HEK293 (cell line): ENCODE data around the gene PTS.

Experiments used
- CTCF ChIA-PET: fragments of 350-600 bp; formaldehyde crosslinking; extraction: SDS; loops from one replicate; lab custom pipeline; 2021; ENCODE audit warnings: antibody characterized with exemption; lab: Yijun Ruan, JAX
- POLR2A ChIA-PET: fragments of 300-600 bp; formaldehyde crosslinking; extraction: SDS; loops from one replicate; lab custom pipeline; 2020; ENCODE audit warnings: antibody characterized with exemption, inconsistent platforms; lab: Yijun Ruan, JAX
- H3K27ac ChIP-seq: fragments of 200-500 bp; sonication (Bioruptor generic); 2 replicates; pipeline ENCODE4 v1.5.1; 2014; ENCODE audit warnings: low read depth, low read length, control low read depth, inconsistent platforms; ENCODE audit errors: extremely low read depth
- H3K36me3 ChIP-seq, 2 experiments: fragments of 200-500 bp in 1 of 2; sonication (Bioruptor generic) in 1 of 2; 1 replicate in 1 of 2; 2 replicates in 1 of 2; pipeline ENCODE4 v1.5.1; 2014 to 2017; ENCODE audit warnings: inconsistent platforms in 2 of 2, low read length in 2 of 2; ENCODE audit not compliant: control insufficient read depth in 2 of 2, insufficient read depth in 1 of 2
- H3K4me1 ChIP-seq: fragments of 200-500 bp; sonication (Bioruptor generic); 2 replicates; pipeline ENCODE4 v1.5.1; 2014; ENCODE audit warnings: mild to moderate bottlenecking, low read length, inconsistent platforms; ENCODE audit not compliant: control insufficient read depth, insufficient read depth
- H3K4me3 ChIP-seq: 2 replicates; pipeline ENCODE4 v1.5.1; 2011; ENCODE audit warnings: low read depth, mild to moderate bottlenecking, control low read depth, low read length, moderate library complexity
- H3K9me3 ChIP-seq: fragments of 200-500 bp; sonication (Bioruptor generic); 2 replicates; pipeline ENCODE4 v1.5.1; 2014; ENCODE audit warnings: low read depth, low read length, inconsistent platforms; ENCODE audit not compliant: control insufficient read depth, insufficient read depth
- AEBP2 ChIP-seq: fragments of 450-650 bp; formaldehyde crosslinking; IDR thresholded peaks from 2 replicates; pipeline ENCODE4 v1.5.1; 2016; ENCODE audit warnings: missing biosample characterization, missing genetic modification characterization, borderline replicate concordance
- GLI2 ChIP-seq: fragments of 450-650 bp; formaldehyde crosslinking; IDR thresholded peaks from 2 replicates; pipeline ENCODE4; 2017; ENCODE audit warnings: missing biosample characterization, missing genetic modification characterization, low read depth, borderline replicate concordance
- KLF16 ChIP-seq: fragments of 450-650 bp; formaldehyde crosslinking; IDR thresholded peaks from 2 replicates; pipeline ENCODE4 v1.5.1; 2017; ENCODE audit warnings: missing biosample characterization, missing genetic modification characterization
- KLF8 ChIP-seq: fragments of 450-650 bp; formaldehyde crosslinking; IDR thresholded peaks from 2 replicates; pipeline ENCODE4 v1.5.1; 2016; ENCODE audit warnings: missing biosample characterization, missing genetic modification characterization
- OSR2 ChIP-seq: fragments of 450-650 bp; formaldehyde crosslinking; IDR thresholded peaks from 2 replicates; pipeline ENCODE4 v1.5.1; 2016; ENCODE audit warnings: missing biosample characterization, missing genetic modification characterization
- SALL2 ChIP-seq: fragments of 450-650 bp; formaldehyde crosslinking; IDR thresholded peaks from 2 replicates; pipeline ENCODE4 v1.5.0; 2017; ENCODE audit warnings: missing biosample characterization, mild to moderate bottlenecking, missing genetic modification characterization, borderline replicate concordance
- SETDB1 ChIP-seq: IDR thresholded peaks from one replicate; pipeline ENCODE4 v1.6.1; 2017; ENCODE audit warnings: mild to moderate bottlenecking, low read length, moderate library complexity, mixed read lengths; ENCODE audit not compliant: insufficient read length
- TSHZ1 ChIP-seq: fragments of 450-650 bp; formaldehyde crosslinking; IDR thresholded peaks from 2 replicates; pipeline ENCODE4 v1.5.1; 2016; ENCODE audit warnings: missing biosample characterization, missing genetic modification characterization, borderline replicate concordance
- ZNF114 ChIP-seq: fragments of 450-650 bp; formaldehyde crosslinking; IDR thresholded peaks from 2 replicates; pipeline ENCODE4 v1.5.0; 2017; ENCODE audit warnings: missing biosample characterization, missing genetic modification characterization
- ZNF133 ChIP-seq: fragments of 450-650 bp; formaldehyde crosslinking; IDR thresholded peaks from 2 replicates; pipeline ENCODE4 v1.5.1; 2016; ENCODE audit warnings: missing biosample characterization, missing genetic modification characterization
- ZNF138 ChIP-seq: fragments of 450-650 bp; formaldehyde crosslinking; IDR thresholded peaks from 2 replicates; pipeline ENCODE4 v1.5.1; 2016; ENCODE audit warnings: missing biosample characterization, missing genetic modification characterization, borderline replicate concordance
- ZNF169 ChIP-seq: fragments of 450-650 bp; formaldehyde crosslinking; IDR thresholded peaks from 2 replicates; pipeline ENCODE4 v1.5.1; 2016; ENCODE audit warnings: missing biosample characterization, missing genetic modification characterization
- ZNF221 ChIP-seq: fragments of 450-650 bp; formaldehyde crosslinking; IDR thresholded peaks from 2 replicates; pipeline ENCODE4 v1.5.1; 2017; ENCODE audit warnings: missing biosample characterization, missing genetic modification characterization, borderline replicate concordance
- ZNF404 ChIP-seq: fragments of 450-650 bp; formaldehyde crosslinking; IDR thresholded peaks from 2 replicates; pipeline ENCODE4 v1.5.1; 2017; ENCODE audit warnings: missing biosample characterization, missing genetic modification characterization
- ZNF501 ChIP-seq: fragments of 450-650 bp; formaldehyde crosslinking; IDR thresholded peaks from 2 replicates; pipeline ENCODE4 v1.5.1; 2016; ENCODE audit warnings: missing biosample characterization, missing genetic modification characterization
- ZNF510 ChIP-seq: fragments of 450-650 bp; formaldehyde crosslinking; IDR thresholded peaks from 2 replicates; pipeline ENCODE4 v1.5.1; 2018; ENCODE audit warnings: mild to moderate bottlenecking, missing genetic modification characterization, missing biosample characterization; ENCODE audit not compliant: insufficient replicate concordance
- ZNF558 ChIP-seq: fragments of 450-650 bp; formaldehyde crosslinking; IDR thresholded peaks from 2 replicates; pipeline ENCODE4 v1.5.1; 2016; ENCODE audit warnings: missing biosample characterization, missing genetic modification characterization
- ZNF621 ChIP-seq: fragments of 450-650 bp; formaldehyde crosslinking; IDR thresholded peaks from 2 replicates; pipeline ENCODE4 v1.5.1; 2017; ENCODE audit warnings: missing biosample characterization, missing genetic modification characterization
- ZNF623 ChIP-seq: fragments of 450-650 bp; formaldehyde crosslinking; IDR thresholded peaks from 2 replicates; pipeline ENCODE4 v1.5.1; 2016; ENCODE audit warnings: missing biosample characterization, missing genetic modification characterization
- ZNF626 ChIP-seq: fragments of 450-650 bp; sonication (Bioruptor Pico); formaldehyde crosslinking; IDR thresholded peaks from 2 replicates; pipeline ENCODE4 v1.5.1; 2018; ENCODE audit warnings: missing biosample characterization, missing genetic modification characterization, inconsistent platforms
- ZNF639 ChIP-seq: fragments of 450-650 bp; formaldehyde crosslinking; IDR thresholded peaks from 2 replicates; pipeline ENCODE4 v1.5.1; 2016; ENCODE audit warnings: missing biosample characterization, missing genetic modification characterization
- ZNF664 ChIP-seq: fragments of 450-650 bp; formaldehyde crosslinking; IDR thresholded peaks from 2 replicates; pipeline ENCODE4 v1.5.1; 2016; ENCODE audit warnings: missing biosample characterization, missing genetic modification characterization
- ZNF707 ChIP-seq: fragments of 450-650 bp; formaldehyde crosslinking; IDR thresholded peaks from 2 replicates; pipeline ENCODE4 v1.5.1; 2016; ENCODE audit warnings: missing biosample characterization, missing genetic modification characterization
- ZNF777 ChIP-seq: fragments of 450-650 bp; formaldehyde crosslinking; IDR thresholded peaks from 2 replicates; pipeline ENCODE4 v1.5.1; 2017; ENCODE audit warnings: missing biosample characterization, missing genetic modification characterization, borderline replicate concordance
- ZNF785 ChIP-seq: fragments of 450-650 bp; formaldehyde crosslinking; IDR thresholded peaks from 2 replicates; pipeline ENCODE4 v1.5.1; 2016; ENCODE audit warnings: missing biosample characterization, missing genetic modification characterization
- ZSCAN30 ChIP-seq: fragments of 450-650 bp; IDR thresholded peaks from 2 replicates; pipeline ENCODE4 v1.5.1; 2018; ENCODE audit warnings: missing biosample characterization, mild to moderate bottlenecking, missing genetic modification characterization, moderate library complexity

Gene PTS

GRCh38 chr11:112235750-112236390, 9.6 kb downstream of the PTS start:
- H3K9me3 ChIP-seq: no peaks in the 10 kb centered on the region
- TF ChIP-seq ZNF404 (tag by site-specific recombination) (no peak), KLF16 (tag by site-specific recombination) (no peak), ZNF169 (tag by site-specific recombination) (no peak), ZSCAN30 (tag by site-specific recombination) (no peak), KLF8 (tag by site-specific recombination) (no peak), ZNF501 (no peak), ZNF639 (tag by site-specific recombination) (no peak), ZNF114 (no peak)
- TF ChIP-seq, all 188 proteins: peak for 0
- no peak overlapping the region for H3K27ac ChIP-seq
- no peak overlapping the region for H3K4me3 ChIP-seq
- CTCF ChIA-PET: interaction anchor here (0.7 kb wide), 1 partner anchor 83 kb away, joined by 4 read pairs; no protein-coding TSS in a partner anchor
- H3K36me3 ChIP-seq: peaks cover 7 to 85% of the 10 kb centered on the region in 2 experiments; a peak in 2 of 3 replicates
- H3K4me1 ChIP-seq: no peaks in the 10 kb centered on the region
- POLR2A ChIA-PET: no interaction called here

- ChIA-PET CTCF (no interaction called here), POLR2A (interaction anchor here (0.9 to 2.4 kb wide), 2 partner anchors 10 to 14 kb away, joined by 3 to 6 read pairs; no protein-coding TSS in a partner anchor)
- no peaks in the 10 kb centered on the region for H3K9me3 ChIP-seq
- no peak overlapping the region for H3K4me3 ChIP-seq
- TF ChIP-seq ZNF169 (tag by site-specific recombination): no peak
- TF ChIP-seq ZNF404 (tag by site-specific recombination): no peak
- no peak for TF ChIP-seq SETDB1
- no peak for TF ChIP-seq ZNF626
- TF ChIP-seq AEBP2 (tag by site-specific recombination): no peak
- no peak for TF ChIP-seq ZNF707
- TF ChIP-seq ZNF777 (tag by site-specific recombination): no peak
- no peak for TF ChIP-seq ZNF621 (tag by site-specific recombination)
- TF ChIP-seq ZNF133: no peak
- no peaks in the 10 kb centered on the region for H3K4me1 ChIP-seq
- no peak overlapping the region; the same call in 1 of the 2 replicates for H3K27ac ChIP-seq
- H3K36me3 ChIP-seq: peaks cover 7 to 78% of the 10 kb centered on the region in 2 experiments; a peak in 2 of 3 replicates
Observed at GRCh38 chr11:112237451-112237850, 11.2 kb downstream of the PTS start.

- CTCF ChIA-PET: no interaction called here
- POLR2A ChIA-PET: interaction anchor here (0.9 to 2.4 kb wide), 2 partner anchors 11 to 13 kb away, joined by 3 to 6 read pairs; no protein-coding TSS in a partner anchor
- TF ChIP-seq GLI2 (tag by site-specific recombination) (peak; percentile 37; the same call in 1 of the 2 replicates), ZNF785 (tag by site-specific recombination) (no peak), SALL2 (tag by site-specific recombination) (no peak), ZNF138 (tag by site-specific recombination) (no peak), TSHZ1 (tag by site-specific recombination) (peak; percentile 60; the same call in 1 of the 2 replicates), ZNF558 (no peak), OSR2 (tag by site-specific recombination) (peak; percentile 84), ZNF510 (tag by site-specific recombination) (no peak), ZNF664 (tag by site-specific recombination) (0 out of 2 replicates have a peak, but pooled peaks have one; percentile 15), ZNF221 (tag by site-specific recombination) (no peak), ZNF623 (tag by site-specific recombination) (no peak)
Observed at GRCh38 chr11:112238041-112238440, 11.8 kb downstream of the PTS start.

More at GRCh38 chr11:112238041-112238440, 11.8 kb downstream of the PTS start:
- Histone ChIP-seq H3K9me3 (no peaks in the 10 kb centered on the region), H3K36me3 (peaks cover 7 to 72% of the 10 kb centered on the region in 2 experiments; a peak in 2 of 3 replicates), H3K4me1 (no peaks in the 10 kb centered on the region), H3K4me3 (no peak overlapping the region), H3K27ac (no peak overlapping the region; the same call in 1 of the 2 replicates)
